Suprapubic skin (tissue), 3 donors: Measurements from ENCODE around the gene MGAT5.

Source experiments
- CTCF ChIP-seq, 2 donors: fragments of 200-600 bp in 1 of 2; fragments of 450-650 bp in 1 of 2; sonication (generic) in 1 of 2; IDR thresholded peaks; one replicate each; pipeline ENCODE4 v1.5.1; 2016 to 2019; ENCODE audit warnings: antibody characterized with exemption in 2 of 2, mild to moderate bottlenecking in 1 of 2, moderate library complexity in 1 of 2
- POLR2A ChIP-seq, 2 donors: fragments of 450-650 bp; IDR thresholded peaks; one replicate each; pipeline ENCODE4 v1.6.1; 2017; ENCODE audit warnings: antibody characterized with exemption in 2 of 2, mild to moderate bottlenecking in 2 of 2, moderate library complexity in 2 of 2

- TF ChIP-seq CTCF (IDR thresholded peaks at IDR 0.05), result no peak
- TF ChIP-seq POLR2A (IDR thresholded peaks at IDR 0.05), result no peak
Measured at GRCh38 chr2:134457765-134458472, 204.0 kb downstream of the MGAT5 start.
